Activated CD4-positive, alpha-beta T cell treated with anti-CD3 and anti-CD28 coated beads, Interleukin-2, Interleukin-6, amounts not matched to agents 100 ng/mL and 50 ng/mL, durations not matched to agents 16 hours and 8 hours (primary cell): ENCODE measurements around the gene FAM110D.

Source experiments
- DNase-seq: peaks from one replicate; pipeline ENCODE4 v3.0.0-alpha.2; 2020

The FAM110D gene

DNA sequence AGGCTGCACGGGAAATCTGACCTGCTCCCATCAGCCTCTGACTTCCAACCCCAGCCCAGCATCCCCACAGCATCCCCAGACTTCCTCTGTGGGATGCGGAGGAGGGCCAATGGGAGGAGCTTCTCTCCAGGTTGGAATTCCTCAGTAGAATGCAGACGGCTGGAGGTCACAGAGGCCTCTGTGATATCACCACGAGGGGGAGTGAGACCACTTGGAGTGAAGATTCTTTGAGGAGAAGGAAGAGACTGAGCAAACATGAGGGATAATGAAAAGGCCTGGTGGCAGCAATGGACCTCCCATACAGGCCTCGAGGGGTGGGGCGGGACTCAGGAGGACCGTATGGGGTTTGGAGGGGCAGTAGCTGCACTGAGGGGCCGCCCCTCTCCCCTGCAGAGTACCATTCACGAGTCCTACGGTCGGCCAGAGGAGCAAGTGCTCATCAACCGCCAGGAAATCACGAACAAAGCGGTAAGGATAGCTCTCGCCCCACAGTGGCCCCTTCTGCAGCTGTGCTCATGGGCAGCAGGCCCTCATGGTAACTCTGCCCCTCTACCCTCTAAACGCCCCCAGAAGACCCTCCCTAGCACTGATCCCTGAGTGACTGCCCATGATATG is 31.6 kb downstream of the FAM110D start, which contains the start of gene CATSPER4:
TSS of gene CATSPER4 (plus strand) at position 230 of the 615 bp plus-strand sequence. CDS start at position 256, 26 bp downstream.
- DNase-seq, result no peak

DNA sequence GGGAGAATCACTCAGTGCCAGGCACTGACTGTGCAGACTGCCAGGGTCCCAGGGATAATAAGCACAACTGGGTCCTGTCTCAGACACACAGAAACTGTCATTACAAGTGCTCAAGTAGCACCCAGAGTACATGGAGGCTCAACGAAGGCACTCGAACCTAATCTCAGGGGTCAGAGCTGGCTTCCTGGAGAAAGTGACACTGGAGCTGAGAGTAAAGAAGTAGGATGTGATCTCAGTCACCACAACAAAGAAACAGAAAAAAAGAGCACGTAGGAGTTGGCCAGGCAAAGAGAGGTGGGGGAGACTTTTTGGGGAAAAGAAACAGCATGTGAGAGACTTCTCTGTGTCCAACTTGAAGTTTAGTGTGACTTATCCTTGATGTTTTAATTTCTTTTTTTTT is 32.9 kb downstream of the FAM110D start:
- no peak for DNase-seq

DNA sequence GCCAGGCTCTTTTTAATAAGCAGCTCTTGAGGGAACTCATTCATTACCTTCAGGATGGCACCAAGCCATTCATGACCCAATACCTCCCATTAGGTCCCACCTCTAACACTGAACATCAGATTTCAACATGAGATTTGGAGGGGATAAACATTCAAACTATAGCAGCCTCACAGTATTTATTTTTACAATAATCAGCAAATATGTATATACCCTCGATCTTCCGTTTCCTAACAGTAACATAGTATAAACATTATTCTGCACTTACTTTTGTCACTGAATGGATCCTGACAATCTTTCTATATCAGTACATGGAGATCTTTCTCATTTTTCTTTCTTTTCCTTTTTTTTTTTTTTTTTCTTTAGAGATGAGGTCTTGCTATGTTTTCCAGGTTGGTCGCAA is 36.9 kb downstream of the FAM110D start:
- no peak for DNase-seq

DNA sequence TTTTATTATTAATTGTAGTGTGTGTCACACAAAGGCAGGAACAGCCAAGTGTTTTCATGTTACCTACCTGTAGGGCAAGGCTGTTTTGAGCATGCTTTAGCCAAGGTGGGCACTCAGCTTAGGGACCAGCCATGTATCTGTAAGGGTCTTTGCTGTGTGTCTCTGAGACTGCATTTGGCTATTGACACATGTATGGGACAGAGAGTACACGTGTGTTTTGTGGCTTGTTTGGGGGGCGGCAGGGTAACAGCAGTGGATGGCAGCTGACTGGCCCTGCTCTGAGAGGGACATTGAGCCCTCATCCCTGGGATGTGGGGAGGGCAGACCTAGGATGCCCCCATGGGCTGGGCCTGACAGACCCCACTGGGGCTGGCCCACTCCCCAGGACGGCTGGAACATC is 38.4 kb downstream of the FAM110D start:
- DNase-seq, result no peak

DNA sequence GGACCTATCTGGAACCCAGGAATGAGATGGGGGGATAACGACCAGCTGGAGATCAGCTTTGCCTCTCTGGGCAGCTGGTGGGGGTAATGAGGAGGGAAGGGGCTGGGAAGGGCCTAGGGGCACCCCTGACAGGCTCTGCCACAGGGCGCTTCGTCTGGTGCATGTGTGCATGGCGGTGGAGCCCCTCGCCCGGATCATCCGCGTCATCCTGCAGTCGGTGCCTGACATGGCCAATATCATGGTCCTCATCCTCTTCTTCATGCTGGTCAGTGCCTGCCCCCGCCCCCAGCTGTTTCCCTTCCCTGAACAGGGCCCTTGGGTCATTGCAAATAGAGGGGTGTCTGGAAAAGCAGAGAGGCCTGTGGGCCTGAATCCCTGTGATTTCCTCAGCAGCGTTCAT is 38.9 kb downstream of the FAM110D start:
- DNase-seq, result no peak

DNA sequence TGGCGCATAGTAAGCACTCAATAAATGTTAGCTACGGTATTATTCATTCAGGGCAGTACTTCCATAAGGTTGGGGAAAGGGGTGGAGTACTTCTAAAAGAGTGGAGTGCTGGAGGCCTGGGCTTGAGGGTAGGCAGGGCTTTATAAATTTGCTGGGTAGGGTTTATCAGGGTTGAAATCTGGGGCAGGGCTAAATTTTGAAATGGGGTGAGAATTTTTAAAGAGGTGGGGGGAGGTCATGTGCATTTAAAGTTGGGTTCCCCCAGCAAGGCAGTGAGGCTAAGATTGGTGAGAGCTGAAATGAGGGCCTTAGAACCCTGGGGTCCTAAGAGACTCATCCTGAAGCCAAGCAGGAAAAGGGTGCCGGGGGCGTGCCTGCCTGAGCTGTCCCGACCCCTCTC is 41.5 kb downstream of the FAM110D start:
- DNase-seq, result no peak

DNA sequence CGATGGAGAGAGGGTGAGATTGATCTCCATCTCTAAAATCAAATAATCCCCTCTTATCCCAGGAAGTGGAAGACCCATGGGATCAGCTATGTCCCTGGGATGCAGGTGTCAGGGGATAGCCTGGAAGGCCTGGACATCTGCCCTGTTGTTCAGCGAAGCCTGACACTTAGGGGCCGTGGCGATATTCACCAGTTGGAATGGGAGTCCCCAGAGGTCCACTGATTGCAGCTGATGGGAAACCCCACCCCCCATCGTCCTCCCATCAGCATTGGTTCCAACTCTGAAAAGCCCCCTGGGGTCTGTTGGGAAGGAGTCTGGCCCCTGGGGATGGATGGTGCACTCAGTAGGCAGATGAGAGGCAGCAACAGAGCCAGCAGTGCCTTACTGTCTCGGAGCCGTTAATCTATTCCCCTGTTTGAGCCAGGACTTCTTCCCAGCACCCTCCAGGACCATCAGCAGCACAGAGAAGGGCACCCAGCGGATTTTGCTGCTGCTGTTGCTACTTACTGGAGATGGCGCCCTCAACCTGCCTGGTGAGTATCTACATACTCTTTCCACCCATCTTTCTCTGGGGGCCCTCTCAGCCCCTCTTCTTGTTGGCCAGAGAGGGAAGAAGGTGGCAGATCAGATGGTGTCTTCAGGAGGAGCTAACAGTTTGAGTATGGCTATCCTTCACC is 44.9 kb downstream of the FAM110D start:
- DNase-seq, result no peak

DNA sequence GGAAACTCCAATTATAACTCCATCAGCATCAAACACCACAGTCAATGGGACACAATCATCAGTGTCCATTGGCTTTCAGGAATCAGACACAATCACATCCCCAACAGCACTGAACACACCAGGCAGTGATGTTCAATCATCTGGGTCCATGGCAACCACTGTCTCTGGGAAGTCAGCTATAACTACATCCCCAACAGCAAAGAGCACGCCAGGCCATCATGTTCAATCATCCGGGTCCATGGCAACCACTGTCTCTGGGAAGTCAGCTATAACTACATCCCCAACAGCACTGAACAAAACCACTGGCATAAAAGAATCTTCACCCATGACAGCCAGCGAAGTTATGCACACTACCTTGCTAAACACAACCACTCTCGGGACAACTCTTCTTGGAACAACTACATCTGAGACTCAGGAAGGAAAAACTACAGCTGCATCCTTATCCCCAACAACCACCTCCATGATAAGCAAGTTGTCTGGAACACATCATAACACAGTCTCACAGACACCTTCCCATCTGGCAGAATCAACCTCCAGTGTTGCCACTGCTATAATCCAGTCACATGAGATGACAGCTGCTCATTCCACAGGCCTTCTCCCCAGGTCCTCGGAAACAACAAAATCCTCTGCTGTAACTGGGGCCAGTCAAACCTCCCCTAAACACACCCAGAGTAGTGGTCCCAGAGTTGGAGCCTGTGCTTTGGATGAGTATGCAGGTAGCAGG is 51.4 kb downstream of the FAM110D start:
- no peak for DNase-seq

DNA sequence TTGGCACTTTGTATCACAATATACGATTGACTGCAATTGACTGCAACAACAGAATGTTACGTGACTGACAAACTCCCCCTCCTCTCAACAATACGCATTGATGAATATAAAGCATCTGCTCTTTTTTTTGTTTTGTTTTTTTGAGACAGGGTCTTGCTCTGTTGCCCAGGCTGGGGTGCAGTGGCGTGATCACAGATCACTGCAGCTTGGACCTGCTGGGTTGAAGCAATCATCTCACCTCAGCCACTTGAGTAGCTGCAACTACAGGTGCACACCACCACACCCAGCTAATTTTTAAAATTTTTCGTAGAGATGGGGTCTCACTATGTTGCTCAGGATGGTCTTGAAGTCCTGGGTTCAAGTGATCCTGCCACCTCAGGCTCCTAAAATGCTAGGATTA is 53.8 kb downstream of the FAM110D start:
- DNase-seq, result no peak

DNA sequence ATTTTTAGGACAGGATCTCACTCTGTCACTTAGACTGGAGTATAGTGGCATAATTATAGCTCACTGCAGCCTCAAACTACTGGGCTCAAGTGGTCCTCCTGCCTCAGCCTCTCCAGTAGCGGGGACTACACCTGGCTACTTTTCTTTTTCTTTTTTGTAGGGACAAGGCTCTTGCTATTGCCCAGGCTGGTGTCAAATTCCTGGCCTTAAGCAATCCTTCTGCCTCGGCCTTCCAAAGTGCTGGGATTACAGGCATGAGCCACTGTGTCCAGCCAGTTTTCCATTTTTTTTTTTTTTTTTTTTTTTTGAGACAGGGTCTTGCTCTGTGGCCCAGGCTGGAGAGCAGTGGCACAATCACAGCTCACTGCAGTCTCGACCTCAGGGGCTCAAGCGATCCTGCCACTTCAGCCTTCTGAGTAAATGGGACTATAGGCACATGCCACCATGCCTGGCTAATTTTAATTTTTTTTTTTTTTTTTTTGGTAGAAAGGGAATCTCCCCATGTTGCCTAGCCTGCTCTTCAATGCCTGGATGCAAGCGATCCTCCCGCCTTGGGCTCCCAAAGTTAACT is 54.5 kb downstream of the FAM110D start:
- DNase-seq, result no peak
